LNCaP clone FGC (cell line): ENCODE measurements around the gene EHBP1L1.

ENCODE experiments used
- DNase-seq: peaks from one replicate; pipeline ENCODE4 v3.0.0-alpha.2; 2011; ENCODE audit warnings: low read depth
- H3K4me3 ChIP-seq: 2 replicates; pipeline ENCODE4 v1.5.1; 2011; ENCODE audit warnings: mild to moderate bottlenecking, low read depth, low read length, control low read depth
- CTCF ChIP-seq: IDR thresholded peaks from 2 replicates; pipeline ENCODE4 v1.5.1; 2012; ENCODE audit warnings: mild to moderate bottlenecking; ENCODE audit not compliant: control insufficient read depth, insufficient read depth; ENCODE audit errors: extremely low read depth

Gene EHBP1L1

DNA sequence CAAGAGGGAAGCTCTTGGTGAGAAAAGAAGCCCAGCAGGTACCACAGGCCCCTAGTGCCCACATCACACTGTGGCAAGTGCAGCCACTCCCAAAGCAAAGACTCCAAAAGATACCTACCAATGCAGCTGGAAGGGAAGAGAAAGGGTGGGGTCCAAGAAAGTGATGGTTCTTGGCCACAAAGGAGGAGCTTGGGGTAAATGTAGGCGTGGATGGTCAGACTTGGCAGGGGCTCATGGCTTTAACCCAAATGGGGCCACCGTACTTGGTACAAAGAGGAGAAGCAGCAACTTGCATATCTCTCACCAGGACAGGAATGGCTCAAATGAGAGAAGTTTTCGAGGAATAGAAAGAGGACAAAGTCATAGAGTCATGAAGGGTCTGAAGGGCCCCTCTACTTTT lies 33.4 kb downstream of the EHBP1L1 start:
- DNase-seq, result no peak
- no peak overlapping the region for H3K4me3 ChIP-seq
- no peak for TF ChIP-seq CTCF

DNA sequence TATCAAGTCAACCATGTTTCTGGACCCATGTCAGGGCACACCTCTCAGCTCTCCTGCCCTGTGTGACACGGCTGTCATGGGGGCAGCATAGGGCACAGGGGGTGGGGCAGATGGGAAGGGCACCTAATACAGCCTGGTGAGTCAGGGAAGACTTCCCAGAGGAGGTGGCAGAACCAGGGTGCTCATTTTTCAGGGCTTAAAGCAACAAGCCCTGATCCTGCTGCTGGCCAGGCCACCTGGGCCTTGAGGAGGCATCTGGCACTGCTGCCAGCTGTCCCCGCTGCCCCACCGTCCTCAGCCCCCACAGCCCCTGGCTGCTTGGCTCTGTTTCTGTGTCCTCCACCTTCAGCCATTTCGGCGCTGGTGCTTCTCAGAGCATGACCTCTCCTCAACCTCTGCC lies 33.8 kb downstream of the EHBP1L1 start:
- TF ChIP-seq CTCF, result no peak
- no peak overlapping the region for H3K4me3 ChIP-seq
- DNase-seq, result no peak

- DNase-seq, result no peak
- H3K4me3 ChIP-seq, result no peak overlapping the region
- TF ChIP-seq CTCF, result no peak
Measured at GRCh38 chr11:65610404-65610803, 34.6 kb downstream of the EHBP1L1 start.

DNA sequence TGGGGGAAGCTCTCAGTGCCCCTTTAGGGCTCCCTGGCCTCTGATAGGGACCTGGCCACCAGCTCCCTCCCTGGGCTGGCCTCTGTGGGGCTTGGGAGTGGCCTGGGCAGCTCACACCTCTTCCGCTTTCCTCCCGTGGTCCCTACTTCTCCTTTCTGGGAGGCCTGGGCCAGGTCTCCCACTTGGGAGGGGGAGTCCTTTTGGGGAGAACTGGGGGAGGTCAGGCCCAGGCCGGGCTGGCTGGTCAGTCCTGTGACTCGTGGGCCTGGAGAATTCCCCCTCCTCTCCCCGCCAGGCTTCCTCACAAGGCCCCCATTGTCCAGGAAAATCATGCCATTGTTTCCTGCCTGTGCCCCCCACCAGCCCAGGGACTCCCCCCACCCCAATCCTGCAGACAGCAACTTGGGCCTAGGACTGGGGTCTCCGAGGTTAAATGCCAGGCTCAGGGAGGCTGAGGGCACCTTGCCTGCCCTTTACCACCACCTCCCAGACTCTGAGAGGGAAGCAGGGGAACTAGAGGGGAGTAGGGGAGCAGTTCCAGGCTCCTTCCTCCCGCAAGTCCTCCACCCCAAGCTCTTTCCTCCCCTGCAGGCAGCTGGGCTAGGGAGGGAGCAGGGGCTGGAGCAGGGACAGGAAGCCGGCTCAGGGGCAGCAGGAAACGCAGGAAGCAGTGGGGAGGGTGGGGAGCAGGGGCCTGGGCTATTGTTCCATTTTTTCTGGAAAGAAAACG lies 35.3 kb downstream of the EHBP1L1 start:
- DNase-seq, result no peak
- H3K4me3 ChIP-seq, result no peak overlapping the region
- no peak for TF ChIP-seq CTCF

- H3K4me3 ChIP-seq, result no peak overlapping the region
- no peak for DNase-seq
- TF ChIP-seq CTCF, result no peak
Measured at GRCh38 chr11:65611758-65612603, 36.1 kb downstream of the EHBP1L1 start.

GRCh38 chr11:65612691-65613090 lies 36.8 kb downstream of the EHBP1L1 start:
- peak overlapping the region; percentile 98 for H3K4me3 ChIP-seq
- no peak for TF ChIP-seq CTCF

More at GRCh38 chr11:65612691-65613090, 36.8 kb downstream of the EHBP1L1 start:
- DNase-seq, result no peak
